Measurements from ENCODE around the gene TACR1.

The TACR1 gene

DNA sequence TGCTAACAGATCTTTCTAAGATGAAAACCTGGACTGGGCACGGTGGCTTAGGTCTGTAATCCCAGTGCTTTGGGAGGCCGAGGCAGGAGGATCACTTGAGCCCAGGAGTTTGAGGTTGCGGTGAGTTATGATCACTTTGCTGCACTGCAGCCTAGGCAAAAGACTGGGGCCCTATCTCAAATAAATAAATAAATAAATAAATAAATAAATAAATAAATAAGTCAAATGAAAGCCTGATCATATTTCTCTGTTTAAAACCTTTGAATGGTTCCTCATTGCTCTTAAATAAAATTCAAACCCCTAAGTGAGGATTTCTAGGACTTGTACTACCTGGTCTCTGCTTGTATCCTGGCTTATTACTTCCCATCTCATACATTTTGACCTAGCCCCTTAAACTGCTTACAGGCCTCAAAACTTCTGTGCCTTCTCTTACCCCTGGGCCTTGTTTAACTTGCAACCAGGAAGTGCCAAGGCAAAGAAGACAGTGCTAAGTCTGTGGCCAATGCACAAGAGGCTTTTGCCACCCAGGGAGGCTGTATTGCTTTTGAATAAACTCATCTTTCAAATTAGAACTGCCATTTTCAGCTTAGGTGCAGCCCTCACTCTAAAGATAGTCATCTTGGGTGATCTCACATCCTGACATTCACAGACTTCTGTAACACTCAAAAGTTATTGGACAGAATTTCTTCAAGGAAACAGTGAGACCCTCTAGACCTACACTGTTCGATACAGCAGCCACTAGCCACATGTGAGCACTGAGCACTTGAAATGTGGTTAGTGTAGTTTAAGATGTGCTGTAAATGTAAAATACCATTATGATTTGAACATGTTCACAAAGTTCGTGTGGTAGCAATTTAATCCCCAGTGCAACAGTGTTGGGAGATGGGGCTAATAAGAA lies 167.2 kb downstream of the TACR1 start:
- Histone ChIP-seq H3K4me3 (ENCODE audit: low read depth, low read length) (no peak overlapping the region), H3K36me3 (ENCODE audit: control insufficient read depth in 2 of 2, insufficient read depth in 1 of 2, low read length in 2 of 2) (no peaks in the 10 kb centered on the region), H3K4me1 (ENCODE audit: control insufficient read depth, insufficient read depth, low read length) (no peaks in the 10 kb centered on the region), H3K9me3 (ENCODE audit: control insufficient read depth, insufficient read depth, low read depth, low read length) (no peaks in the 10 kb centered on the region), H3K27ac (ENCODE audit: extremely low read depth, low read depth, low read length) (no peak overlapping the region)
- CTCF ChIA-PET = no interaction called here
- POLR2A ChIA-PET = no interaction called here
- TF ChIP-seq ZNF426 (tag by site-specific recombination; IDR thresholded peaks at IDR 0.05) (peak; percentile 60), ZNF394 (tag by site-specific recombination; IDR thresholded peaks at IDR 0.05; ENCODE audit: borderline replicate concordance) (peak; percentile 74; the same call in 1 of the 2 replicates), ZNF792 (tag by site-specific recombination; IDR thresholded peaks at IDR 0.05) (no peak), GLI4 (tag by site-specific recombination; IDR thresholded peaks at IDR 0.05) (no peak), ZNF692 (tag by site-specific recombination; IDR thresholded peaks at IDR 0.05) (no peak), ZBTB8A (tag by site-specific recombination; IDR thresholded peaks at IDR 0.05) (peak; percentile 17; the same call in 1 of the 2 replicates), ZNF623 (tag by site-specific recombination; IDR thresholded peaks at IDR 0.05) (peak; percentile 44), ZNF391 (tag by site-specific recombination; IDR thresholded peaks at IDR 0.05; ENCODE audit: borderline replicate concordance, low read depth) (no peak), HOXC10 (CRISPR knock-in tag; IDR thresholded peaks at IDR 0.05) (no peak), REST (tag by site-specific recombination; IDR thresholded peaks at IDR 0.05) (peak; percentile 53; the same call in 1 of the 2 replicates), BCL6B (tag by site-specific recombination; IDR thresholded peaks at IDR 0.05) (no peak), ZNF558 (tag by site-specific recombination; IDR thresholded peaks at IDR 0.05) (0 out of 2 replicates have a peak, but pooled peaks have one; percentile 24), PRDM2 (tag by site-specific recombination; IDR thresholded peaks at IDR 0.05; ENCODE audit: borderline replicate concordance) (no peak), ZNF221 (tag by site-specific recombination; IDR thresholded peaks at IDR 0.05; ENCODE audit: borderline replicate concordance) (no peak), ZNF654 (tag by site-specific recombination; IDR thresholded peaks at IDR 0.05; ENCODE audit: low read depth) (0 out of 2 replicates have a peak, but pooled peaks have one; percentile 5)
- TF ChIP-seq, protein P1, sequence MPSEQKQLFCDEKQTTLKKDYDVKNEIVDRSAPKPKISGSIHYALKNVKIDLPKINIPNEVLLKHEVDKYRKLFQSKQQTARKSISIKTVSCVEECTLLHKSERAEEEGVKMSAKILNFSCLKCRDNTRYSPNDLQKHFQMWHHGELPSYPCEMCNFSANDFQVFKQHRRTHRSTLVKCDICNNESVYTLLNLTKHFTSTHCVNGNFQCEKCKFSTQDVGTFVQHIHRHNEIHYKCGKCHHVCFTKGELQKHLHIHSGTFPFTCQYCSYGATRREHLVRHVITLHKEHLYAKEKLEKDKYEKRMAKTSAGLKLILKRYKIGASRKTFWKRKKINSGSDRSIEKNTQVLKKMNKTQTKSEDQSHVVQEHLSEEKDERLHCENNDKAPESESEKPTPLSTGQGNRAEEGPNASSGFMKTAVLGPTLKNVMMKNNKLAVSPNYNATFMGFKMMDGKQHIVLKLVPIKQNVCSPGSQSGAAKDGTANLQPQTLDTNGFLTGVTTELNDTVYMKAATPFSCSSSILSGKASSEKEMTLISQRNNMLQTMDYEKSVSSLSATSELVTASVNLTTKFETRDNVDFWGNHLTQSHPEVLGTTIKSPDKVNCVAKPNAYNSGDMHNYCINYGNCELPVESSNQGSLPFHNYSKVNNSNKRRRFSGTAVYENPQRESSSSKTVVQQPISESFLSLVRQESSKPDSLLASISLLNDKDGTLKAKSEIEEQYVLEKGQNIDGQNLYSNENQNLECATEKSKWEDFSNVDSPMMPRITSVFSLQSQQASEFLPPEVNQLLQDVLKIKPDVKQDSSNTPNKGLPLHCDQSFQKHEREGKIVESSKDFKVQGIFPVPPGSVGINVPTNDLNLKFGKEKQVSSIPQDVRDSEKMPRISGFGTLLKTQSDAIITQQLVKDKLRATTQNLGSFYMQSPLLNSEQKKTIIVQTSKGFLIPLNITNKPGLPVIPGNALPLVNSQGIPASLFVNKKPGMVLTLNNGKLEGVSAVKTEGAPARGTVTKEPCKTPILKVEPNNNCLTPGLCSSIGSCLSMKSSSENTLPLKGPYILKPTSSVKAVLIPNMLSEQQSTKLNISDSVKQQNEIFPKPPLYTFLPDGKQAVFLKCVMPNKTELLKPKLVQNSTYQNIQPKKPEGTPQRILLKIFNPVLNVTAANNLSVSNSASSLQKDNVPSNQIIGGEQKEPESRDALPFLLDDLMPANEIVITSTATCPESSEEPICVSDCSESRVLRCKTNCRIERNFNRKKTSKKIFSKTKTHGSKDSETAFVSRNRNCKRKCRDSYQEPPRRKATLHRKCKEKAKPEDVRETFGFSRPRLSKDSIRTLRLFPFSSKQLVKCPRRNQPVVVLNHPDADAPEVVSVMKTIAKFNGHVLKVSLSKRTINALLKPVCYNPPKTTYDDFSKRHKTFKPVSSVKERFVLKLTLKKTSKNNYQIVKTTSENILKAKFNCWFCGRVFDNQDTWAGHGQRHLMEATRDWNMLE (tag by site-specific recombination; conservative IDR thresholded peaks at IDR 0.05; ENCODE audit: low read depth) = peak; percentile 74

All from HEK293 (cell line).